H9 (cell line): ENCODE results near the gene ASPHD1. TPM values are rescaled to one million over a fixed set of nuclear protein-coding genes. Genes with fewer than 3 reads are reported as not detected.

Source experiments
- DNase-seq: peaks from one replicate; pipeline ENCODE4 v3.0.0-alpha.2; 2017
- H2AFZ ChIP-seq: one replicate; pipeline ENCODE4 v1.6.1; 2013; ENCODE audit warnings: mild to moderate bottlenecking, low read length, control low read depth, moderate library complexity
- H2AK5ac ChIP-seq: 2 replicates; pipeline ENCODE4 v1.6.1; 2013; ENCODE audit warnings: low read length, control low read depth, mixed read lengths; ENCODE audit not compliant: insufficient read length
- H2BK120ac ChIP-seq: one replicate; pipeline ENCODE4 v1.6.1; 2013; ENCODE audit warnings: low read depth, mild to moderate bottlenecking, low read length, control low read depth, inconsistent platforms; ENCODE audit not compliant: poor library complexity, severe bottlenecking
- H2BK12ac ChIP-seq: 2 replicates; pipeline ENCODE4 v1.6.1; 2013; ENCODE audit warnings: low read length, control low read depth, mixed read lengths, low read depth; ENCODE audit not compliant: insufficient read length
- H2BK15ac ChIP-seq: 2 replicates; pipeline ENCODE4 v1.6.1; 2013; ENCODE audit warnings: low read depth, low read length, control low read depth
- H2BK20ac ChIP-seq: one replicate; pipeline ENCODE4 v1.6.1; 2013; ENCODE audit warnings: low read depth, mild to moderate bottlenecking, low read length, control low read depth, inconsistent platforms; ENCODE audit not compliant: poor library complexity, severe bottlenecking
- H2BK5ac ChIP-seq: 2 replicates; pipeline ENCODE4 v1.6.1; 2013; ENCODE audit warnings: low read length, control low read depth, mixed read lengths; ENCODE audit not compliant: insufficient read length
- H3K14ac ChIP-seq: 2 replicates; pipeline ENCODE4 v1.6.1; 2013; ENCODE audit warnings: low read length, control low read depth; ENCODE audit not compliant: insufficient read depth
- H3K18ac ChIP-seq: 2 replicates; pipeline ENCODE4 v1.6.1; 2013; ENCODE audit warnings: low read depth, mild to moderate bottlenecking, mixed read lengths, low read length, control low read depth; ENCODE audit not compliant: insufficient read length
- H3K23ac ChIP-seq: 2 replicates; pipeline ENCODE4 v1.6.1; 2013; ENCODE audit warnings: low read length, control low read depth, mixed read lengths, low read depth; ENCODE audit not compliant: insufficient read length
- H3K23me2 ChIP-seq: 2 replicates; pipeline ENCODE4 v1.6.1; 2013; ENCODE audit warnings: low read depth, mild to moderate bottlenecking, mixed read lengths, low read length, control low read depth; ENCODE audit not compliant: insufficient read length, poor library complexity, severe bottlenecking
- H3K27ac ChIP-seq: 2 replicates; pipeline ENCODE4 v1.5.1; 2013; ENCODE audit warnings: low read length, control low read depth, mixed read lengths, low read depth; ENCODE audit not compliant: insufficient read length
- H3K27me3 ChIP-seq: 2 replicates; pipeline ENCODE4 v1.6.1; 2013; ENCODE audit warnings: low read length, control low read depth, inconsistent platforms; ENCODE audit not compliant: insufficient read depth
- H3K4ac ChIP-seq: 2 replicates; pipeline ENCODE4 v1.6.1; 2013; ENCODE audit warnings: low read depth, mild to moderate bottlenecking, control low read depth, inconsistent platforms, low read length, moderate library complexity
- H3K4me1 ChIP-seq: 2 replicates; pipeline ENCODE4 v1.6.1; 2013; ENCODE audit warnings: low read length, control low read depth, inconsistent platforms; ENCODE audit not compliant: insufficient read depth
- H3K4me2 ChIP-seq: 2 replicates; pipeline ENCODE4 v1.6.1; 2013; ENCODE audit warnings: low read length, control low read depth, mixed read lengths; ENCODE audit not compliant: insufficient read length, insufficient read depth
- H3K56ac ChIP-seq: 2 replicates; pipeline ENCODE4 v1.6.1; 2013; ENCODE audit warnings: low read depth, mild to moderate bottlenecking, mixed read lengths, low read length, control low read depth; ENCODE audit not compliant: insufficient read length
- H3K79me1 ChIP-seq: 2 replicates; pipeline ENCODE4 v1.6.1; 2013; ENCODE audit warnings: low read depth, mild to moderate bottlenecking, moderate library complexity, low read length, control low read depth, inconsistent platforms; ENCODE audit not compliant: insufficient read depth, poor library complexity, severe bottlenecking
- H3K79me2 ChIP-seq: 2 replicates; pipeline ENCODE4 v1.6.1; 2013; ENCODE audit warnings: low read length, control low read depth, inconsistent platforms; ENCODE audit not compliant: insufficient read depth
- H3K9ac ChIP-seq: 2 replicates; pipeline ENCODE4 v1.6.1; 2013; ENCODE audit warnings: low read length, control low read depth, mixed read lengths; ENCODE audit not compliant: insufficient read length; ENCODE audit errors: extremely low read depth
- H3K9me3 ChIP-seq: one replicate; pipeline ENCODE4 v1.6.1; 2013; ENCODE audit warnings: low read depth, low read length, inconsistent platforms; ENCODE audit not compliant: control insufficient read depth
- H3T11ph ChIP-seq: one replicate; pipeline ENCODE4 v1.6.1; 2013; ENCODE audit warnings: mild to moderate bottlenecking, low read length, control low read depth, inconsistent platforms
- H4K20me1 ChIP-seq: one replicate; pipeline ENCODE4 v1.6.1; 2013; ENCODE audit not compliant: control insufficient read depth, insufficient read length, insufficient read depth
- H4K5ac ChIP-seq: 2 replicates; pipeline ENCODE4 v1.6.1; 2013; ENCODE audit warnings: low read depth, mild to moderate bottlenecking, mixed read lengths, low read length, control low read depth; ENCODE audit not compliant: insufficient read length
- H4K8ac ChIP-seq: replicated peaks from 2 replicates; pipeline ENCODE4 v1.6.1; 2013; ENCODE audit warnings: low read length, control low read depth, mixed read lengths, low read depth; ENCODE audit not compliant: insufficient read length
- H4K91ac ChIP-seq: 2 replicates; pipeline ENCODE4 v1.6.1; 2013; ENCODE audit warnings: low read depth, mild to moderate bottlenecking, moderate library complexity, mixed read lengths, low read length, control low read depth; ENCODE audit not compliant: insufficient read length
- H3K27ac Mint-ChIP-seq, 3 experiments: 2 replicates in 2 of 3; 3 replicates in 1 of 3; pipeline ENCODE4 v1.8.0; 2020 to 2021; ENCODE audit warnings: mixed read lengths in 3 of 3, mild to moderate bottlenecking in 1 of 3, moderate library complexity in 1 of 3
- H3K27me3 Mint-ChIP-seq: 2 replicates; pipeline ENCODE4 v1.8.0; 2021; ENCODE audit warnings: low read depth, mild to moderate bottlenecking, moderate library complexity, mixed read lengths
- H3K36me3 Mint-ChIP-seq, 3 experiments: 2 replicates in 2 of 3; 3 replicates in 1 of 3; pipeline ENCODE4 v1.8.0; 2020 to 2021; ENCODE audit warnings: low read depth in 3 of 3, mixed read lengths in 3 of 3; ENCODE audit not compliant: insufficient read depth in 1 of 3
- H3K4me1 Mint-ChIP-seq, 2 experiments: 2 replicates each; pipeline ENCODE4 v1.8.0; 2020; ENCODE audit warnings: mixed read lengths in 2 of 2
- H3K4me3 Mint-ChIP-seq, 2 experiments: 2 replicates in 1 of 2; 3 replicates in 1 of 2; pipeline ENCODE4 v1.8.0; 2020 to 2021; ENCODE audit warnings: mild to moderate bottlenecking in 2 of 2, mixed read lengths in 2 of 2, moderate library complexity in 1 of 2
- H3K9me3 Mint-ChIP-seq, 2 experiments: 2 replicates in 1 of 2; 3 replicates in 1 of 2; pipeline ENCODE4 v1.8.0; 2020; ENCODE audit warnings: mild to moderate bottlenecking in 2 of 2, mixed read lengths in 2 of 2, moderate library complexity in 1 of 2
- CTCF ChIP-seq: fragments of 200-600 bp; sonication (generic); conservative IDR thresholded peaks from 3 replicates; pipeline ENCODE4 v1.8.0; 2021; ENCODE audit warnings: antibody characterized with exemption, mild to moderate bottlenecking
- WGBS: extraction: QIAGEN DNeasy Blood & Tissue Kit; methylation state at CpG from one replicate; pipeline ENCODE4 v1.1.7; 2013; ENCODE audit warnings: missing lambda C conversion rate, low lambda C conversion rate, mixed read lengths; ENCODE audit not compliant: insufficient read length; ENCODE audit errors: extremely low coverage; 5-methylcytosine and 5-hydroxymethylcytosine counted together
- total RNA-seq: library from RNA; stranded (reverse); gene quantifications from 2 replicates; pipeline ENCODE4 v1.2.1, GENCODE V29; 2021

The ASPHD1 gene
- total RNA-seq, 1 experiment from 2014 or later, result 16.7 TPM

- H3K79me2 ChIP-seq, result no peaks in the 10 kb centered on the region; the same call in 1 of the 2 replicates
- H2BK5ac ChIP-seq, result no peak overlapping the region
- Mint-ChIP-seq H3K9me3 (no peaks in the 10 kb centered on the region), H3K36me3 (peaks cover 14 to 29% (median 21%) of the 10 kb centered on the region in 3 experiments; a peak in 6 of 7 replicates), H3K27me3 (no peaks in the 10 kb centered on the region), H3K27ac (peak overlapping the region in 1 of 3 experiments; percentile 44; a peak in 2 of 7 replicates), H3K4me1 (peaks cover 9 to 15% of the 10 kb centered on the region in 2 experiments), H3K4me3 (no peak overlapping the region; a peak in 1 of 5 replicates)
- H4K91ac ChIP-seq, result no peak overlapping the region
- WGBS, result no CpG with 5 or more reads among the region's 13 CpGs
- H2BK120ac ChIP-seq, result no peak overlapping the region
- no peak overlapping the region for H2BK20ac ChIP-seq
- no peaks in the 10 kb centered on the region for H3K27me3 ChIP-seq
- H3K56ac ChIP-seq, result no peak overlapping the region
- H2AFZ ChIP-seq, result no peak overlapping the region
- H3T11ph ChIP-seq, result no peak overlapping the region
- H3K23ac ChIP-seq, result no peak overlapping the region
- H3K27ac ChIP-seq, result no peak overlapping the region
- no peak overlapping the region for H3K14ac ChIP-seq
- no peak overlapping the region for H2AK5ac ChIP-seq
- H3K79me1 ChIP-seq, result peaks cover 3% of the 10 kb centered on the region
- no peak overlapping the region for H4K5ac ChIP-seq
- H2BK12ac ChIP-seq, result no peak overlapping the region
- peaks cover 8% of the 10 kb centered on the region for H3K23me2 ChIP-seq
- H3K4me2 ChIP-seq, result no peak overlapping the region
- no peaks in the 10 kb centered on the region for H4K20me1 ChIP-seq
- H3K4ac ChIP-seq, result no peak overlapping the region
- DNase-seq, result no peak
- no peak overlapping the region for H3K18ac ChIP-seq
- peaks cover 2% of the 10 kb centered on the region for H3K4me1 ChIP-seq
- H3K9me3 ChIP-seq, result no peaks in the 10 kb centered on the region
- no peak overlapping the region for H4K8ac ChIP-seq
- no peak overlapping the region for H2BK15ac ChIP-seq
- H3K9ac ChIP-seq, result no peak overlapping the region
- no peak for TF ChIP-seq CTCF
These were observed 5.4 kb downstream of the ASPHD1 start for GRCh38 chr16:29905668-29906067.
